Activated CD4-positive, alpha-beta T cell treated with anti-CD3 and anti-CD28 coated beads, Interleukin-2, amount 10 ng/mL, durations not matched to agents 24 days and 14 days (primary cell): ENCODE results near the gene RIPOR2. TPM values are rescaled to one million over a fixed set of nuclear protein-coding genes. Genes with fewer than 3 reads are reported as not detected.
A peak's percentile ranks its signal among the peaks of the same experiment; 100 is the strongest.

Experiments used
- DNase-seq: peaks from one replicate; pipeline ENCODE4 v3.0.0; 2022
- H3K27ac Mint-ChIP-seq: one replicate; pipeline ENCODE4 v1.8.0; 2022; ENCODE audit warnings: mild to moderate bottlenecking, mixed read lengths
- H3K27me3 Mint-ChIP-seq: one replicate; pipeline ENCODE4 v1.8.0; 2022; ENCODE audit warnings: mixed read lengths
- H3K36me3 Mint-ChIP-seq: one replicate; pipeline ENCODE4 v1.8.0; 2022; ENCODE audit warnings: low read depth, mild to moderate bottlenecking, mixed read lengths
- H3K4me1 Mint-ChIP-seq: one replicate; pipeline ENCODE4 v1.8.0; 2021; ENCODE audit warnings: mixed read lengths
- H3K4me3 Mint-ChIP-seq: one replicate; pipeline ENCODE4 v1.8.0; 2022; ENCODE audit warnings: mild to moderate bottlenecking, moderate library complexity, mixed read lengths
- H3K9me3 Mint-ChIP-seq: one replicate; pipeline ENCODE4 v1.8.0; 2021; ENCODE audit warnings: mixed read lengths
- intact Hi-C: fragments of 100-400 bp; cut with micrococcal nuclease; formaldehyde crosslinking; loops from one replicate; pipeline ENCODE4 v1.15.1; 2023
- total RNA-seq: library from RNA; stranded (reverse); gene quantifications from 2 replicates; pipeline ENCODE4 v1.2.3, GENCODE V29; 2022

Gene RIPOR2
- total RNA-seq, 1 donor from 2014 or later, result 25.3 TPM

- H3K9me3 Mint-ChIP-seq, result no peaks in the 10 kb centered on the region
- peak overlapping the region; percentile 93 for H3K27ac Mint-ChIP-seq
- intact Hi-C loops, result loop anchor here (1.0 to 2.0 kb wide), 2 partner anchors 8 to 18 kb away; no protein-coding TSS in a partner anchor
- H3K4me1 Mint-ChIP-seq, result peaks cover 75% of the 10 kb centered on the region
- H3K36me3 Mint-ChIP-seq, result peaks cover 28% of the 10 kb centered on the region
- no peaks in the 10 kb centered on the region for H3K27me3 Mint-ChIP-seq
- peak; percentile 82 for DNase-seq
- H3K4me3 Mint-ChIP-seq, result peak overlapping the region; percentile 86
Observed at GRCh38 chr6:24910961-24911725, 24.6 kb downstream of the RIPOR2 start.

GRCh38 chr6:24910331-24910960 is 25.3 kb downstream of the RIPOR2 start:
- no peaks in the 10 kb centered on the region for H3K27me3 Mint-ChIP-seq
- peaks cover 77% of the 10 kb centered on the region for H3K4me1 Mint-ChIP-seq
- H3K27ac Mint-ChIP-seq, result peak overlapping the region; percentile 93
- peaks cover 32% of the 10 kb centered on the region for H3K36me3 Mint-ChIP-seq
- no peak for DNase-seq
- intact Hi-C loops, result loop anchor here (2.0 kb wide), 1 partner anchor 18 kb away; no protein-coding TSS in a partner anchor
- H3K4me3 Mint-ChIP-seq, result peak overlapping the region; percentile 86
- no peaks in the 10 kb centered on the region for H3K9me3 Mint-ChIP-seq

- no peaks in the 10 kb centered on the region for H3K9me3 Mint-ChIP-seq
- no peaks in the 10 kb centered on the region for H3K27me3 Mint-ChIP-seq
- peak overlapping the region; percentile 86 for H3K4me3 Mint-ChIP-seq
- DNase-seq, result peak; percentile 67
- H3K4me1 Mint-ChIP-seq, result peaks cover 77% of the 10 kb centered on the region
- peak overlapping the region; percentile 93 for H3K27ac Mint-ChIP-seq
- peaks cover 35% of the 10 kb centered on the region for H3K36me3 Mint-ChIP-seq
- intact Hi-C loops, result loop anchor here (1.0 to 2.0 kb wide), 3 partner anchors 19 to 51 kb away; no protein-coding TSS in a partner anchor
Observed at GRCh38 chr6:24909241-24910216, 26.2 kb downstream of the RIPOR2 start.

GRCh38 chr6:24908650-24909035 is 27.1 kb downstream of the RIPOR2 start:
- H3K27me3 Mint-ChIP-seq, result no peaks in the 10 kb centered on the region
- intact Hi-C loops, result loop anchor here (1.0 to 2.0 kb wide), 3 partner anchors 8 to 50 kb away; no protein-coding TSS in a partner anchor
- DNase-seq, result no peak
- H3K4me3 Mint-ChIP-seq, result peak overlapping the region; percentile 86
- H3K9me3 Mint-ChIP-seq, result no peaks in the 10 kb centered on the region
- peaks cover 44% of the 10 kb centered on the region for H3K36me3 Mint-ChIP-seq
- H3K4me1 Mint-ChIP-seq, result peaks cover 78% of the 10 kb centered on the region
- peak overlapping the region; percentile 93 for H3K27ac Mint-ChIP-seq

GRCh38 chr6:24907919-24908649 is 27.7 kb downstream of the RIPOR2 start:
- peak overlapping the region; percentile 93 for H3K27ac Mint-ChIP-seq
- DNase-seq, result no peak
- peaks cover 1% of the 10 kb centered on the region for H3K9me3 Mint-ChIP-seq
- peak overlapping the region; percentile 86 for H3K4me3 Mint-ChIP-seq
- no peaks in the 10 kb centered on the region for H3K27me3 Mint-ChIP-seq
- H3K36me3 Mint-ChIP-seq, result peaks cover 47% of the 10 kb centered on the region
- intact Hi-C loops, result loop anchor here (1.0 to 2.0 kb wide), 2 partner anchors 8 to 25 kb away; no protein-coding TSS in a partner anchor
- peaks cover 76% of the 10 kb centered on the region for H3K4me1 Mint-ChIP-seq

GRCh38 chr6:24906314-24906713 is 29.4 kb downstream of the RIPOR2 start:
- DNase-seq, result no peak
- intact Hi-C loops, result no loop called here
- H3K4me1 Mint-ChIP-seq, result peaks cover 73% of the 10 kb centered on the region
- no peak overlapping the region for H3K4me3 Mint-ChIP-seq
- peaks cover 54% of the 10 kb centered on the region for H3K36me3 Mint-ChIP-seq
- no peaks in the 10 kb centered on the region for H3K27me3 Mint-ChIP-seq
- peak overlapping the region; percentile 43 for H3K27ac Mint-ChIP-seq
- peaks cover 8% of the 10 kb centered on the region for H3K9me3 Mint-ChIP-seq

DNA sequence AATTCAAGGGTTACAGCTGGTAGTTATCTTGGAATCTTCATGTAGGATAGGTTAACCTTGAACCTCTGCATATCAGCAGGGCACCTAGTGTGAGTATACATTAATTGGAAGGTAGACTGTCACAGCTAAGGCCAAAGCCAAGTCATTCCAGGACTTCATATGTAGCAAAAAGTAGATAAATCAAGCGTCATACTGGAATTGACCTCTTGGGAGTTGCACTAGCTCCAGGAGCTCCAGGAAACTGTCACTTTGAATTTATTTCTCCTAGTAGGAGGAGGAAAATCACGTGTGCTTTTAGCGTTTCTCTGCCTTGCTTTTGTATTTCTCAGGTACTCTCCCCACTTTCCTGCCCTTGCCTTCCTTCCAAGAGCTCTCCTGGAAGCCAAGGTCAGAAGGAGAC is 30.3 kb downstream of the RIPOR2 start:
- Mint-ChIP-seq H3K36me3 (peaks cover 62% of the 10 kb centered on the region), H3K4me1 (peaks cover 76% of the 10 kb centered on the region), H3K9me3 (peaks cover 8% of the 10 kb centered on the region), H3K27ac (peak overlapping the region; percentile 46), H3K27me3 (no peaks in the 10 kb centered on the region), H3K4me3 (no peak overlapping the region)
- intact Hi-C loops, result no loop called here
- no peak for DNase-seq

DNA sequence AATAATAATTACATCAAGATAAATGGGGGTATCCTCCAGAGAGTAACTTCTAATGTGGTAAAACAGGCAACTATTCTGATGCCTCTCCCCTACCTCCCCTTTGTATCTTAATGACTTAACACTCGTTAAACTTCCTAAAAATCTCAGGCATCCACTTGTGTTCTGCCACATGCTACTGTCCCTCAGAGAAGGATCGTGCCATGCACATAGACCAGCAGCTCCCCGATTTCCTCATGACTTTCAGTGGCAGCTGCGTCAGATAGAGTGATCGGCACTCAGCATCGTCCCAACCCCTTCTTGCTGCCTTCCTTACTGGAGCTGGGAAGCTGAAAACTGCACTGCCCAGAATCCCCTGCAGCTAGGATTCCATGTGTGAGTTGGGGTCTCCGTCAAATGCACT is 32.1 kb downstream of the RIPOR2 start:
- no peak overlapping the region for H3K4me3 Mint-ChIP-seq
- peak overlapping the region; percentile 19 for H3K27ac Mint-ChIP-seq
- peaks cover 73% of the 10 kb centered on the region for H3K4me1 Mint-ChIP-seq
- H3K36me3 Mint-ChIP-seq, result peaks cover 70% of the 10 kb centered on the region
- no peaks in the 10 kb centered on the region for H3K27me3 Mint-ChIP-seq
- DNase-seq, result no peak
- intact Hi-C loops, result loop anchor here (5.0 kb wide), 1 partner anchor 34 kb away; the partner anchor contains the start of gene RIPOR2
- H3K9me3 Mint-ChIP-seq, result peaks cover 8% of the 10 kb centered on the region

- DNase-seq, result no peak
- Mint-ChIP-seq H3K27ac (peak overlapping the region; percentile 90), H3K9me3 (peaks cover 8% of the 10 kb centered on the region), H3K4me3 (peak overlapping the region; percentile 23), H3K36me3 (peaks cover 73% of the 10 kb centered on the region), H3K27me3 (no peaks in the 10 kb centered on the region), H3K4me1 (peaks cover 75% of the 10 kb centered on the region)
- intact Hi-C loops, result loop anchor here (5.0 kb wide), 1 partner anchor 35 kb away; the partner anchor contains the start of gene RIPOR2
Observed at GRCh38 chr6:24902782-24903181, 33.0 kb downstream of the RIPOR2 start.

- peak overlapping the region; percentile 90 for H3K27ac Mint-ChIP-seq
- H3K27me3 Mint-ChIP-seq, result no peaks in the 10 kb centered on the region
- H3K36me3 Mint-ChIP-seq, result peaks cover 76% of the 10 kb centered on the region
- peaks cover 8% of the 10 kb centered on the region for H3K9me3 Mint-ChIP-seq
- no peak for DNase-seq
- peak overlapping the region; percentile 68 for H3K4me3 Mint-ChIP-seq
- peaks cover 73% of the 10 kb centered on the region for H3K4me1 Mint-ChIP-seq
- intact Hi-C loops, result loop anchor here (2.0 to 5.0 kb wide), 2 partner anchors 19 to 35 kb away; partner anchors contain the start of gene RIPOR2
Observed at GRCh38 chr6:24901698-24902328, 33.9 kb downstream of the RIPOR2 start.

DNA sequence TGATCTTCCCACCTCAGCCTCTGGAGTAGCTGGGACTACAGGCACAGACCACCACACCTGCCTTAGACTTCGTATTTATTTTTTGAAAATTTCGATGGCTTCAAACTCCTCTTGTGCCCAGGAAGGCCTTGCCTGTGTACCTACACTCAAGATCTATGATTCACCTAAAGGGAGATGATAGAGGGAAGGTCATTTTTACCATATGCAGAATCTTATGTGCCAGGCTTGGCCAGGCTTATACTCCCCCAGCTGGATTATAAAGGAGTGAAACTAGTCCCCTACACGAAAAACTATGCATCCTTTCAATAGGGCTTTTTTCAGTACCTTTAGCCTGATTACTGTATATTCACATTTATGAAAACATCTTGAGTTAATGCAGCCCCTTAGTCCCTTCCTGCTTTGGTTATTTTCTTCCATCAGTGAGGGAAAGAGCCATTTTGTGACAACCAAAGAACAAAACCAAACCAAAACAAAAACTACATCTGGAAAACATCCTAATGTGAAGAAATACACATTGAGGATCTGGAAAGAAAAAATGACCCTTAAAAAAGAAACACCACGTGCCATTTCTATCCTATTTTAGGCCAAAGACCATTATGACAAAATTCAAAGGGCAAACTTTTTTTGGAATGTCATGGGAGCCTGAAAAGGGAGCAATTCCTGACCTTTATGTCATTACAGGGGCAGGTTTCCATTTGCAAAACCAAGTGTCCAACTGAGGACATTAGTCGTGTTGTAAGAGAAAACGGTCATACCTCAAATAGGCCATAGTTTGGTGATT is 34.7 kb downstream of the RIPOR2 start:
- Mint-ChIP-seq H3K27me3 (no peaks in the 10 kb centered on the region), H3K4me1 (peaks cover 70% of the 10 kb centered on the region), H3K9me3 (peaks cover 8% of the 10 kb centered on the region), H3K27ac (peak overlapping the region; percentile 90), H3K36me3 (peaks cover 75% of the 10 kb centered on the region), H3K4me3 (peak overlapping the region; percentile 68)
- intact Hi-C loops, result loop anchor here (1.0 to 5.0 kb wide), 3 partner anchors 7 to 36 kb away; partner anchors contain the start of gene RIPOR2
- no peak for DNase-seq

DNA sequence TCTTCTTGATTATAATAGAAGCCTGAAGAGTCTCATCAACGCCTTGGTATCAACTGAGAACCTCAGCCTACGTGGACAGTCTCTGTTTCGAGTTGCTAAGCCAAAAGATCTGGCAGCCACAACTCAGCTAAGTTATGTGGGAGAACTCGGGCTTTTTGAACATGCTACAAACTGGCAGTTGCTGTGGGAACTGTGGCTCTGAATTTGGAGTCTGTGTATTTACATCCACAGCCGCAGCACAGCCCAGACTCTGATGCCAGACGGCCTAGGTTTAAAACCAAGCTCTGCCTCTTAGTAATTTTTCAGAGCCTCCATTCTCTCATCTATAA is 35.8 kb downstream of the RIPOR2 start:
- H3K9me3 Mint-ChIP-seq, result peaks cover 8% of the 10 kb centered on the region
- H3K36me3 Mint-ChIP-seq, result peaks cover 73% of the 10 kb centered on the region
- no peaks in the 10 kb centered on the region for H3K27me3 Mint-ChIP-seq
- intact Hi-C loops, result loop anchor here (1.0 to 5.0 kb wide), 3 partner anchors 8 to 37 kb away; partner anchors contain the start of gene RIPOR2
- H3K4me1 Mint-ChIP-seq, result peaks cover 61% of the 10 kb centered on the region
- H3K27ac Mint-ChIP-seq, result peak overlapping the region; percentile 90
- H3K4me3 Mint-ChIP-seq, result peak overlapping the region; percentile 67
- DNase-seq, result peak; percentile 73
